Ishikawa (cell line): ENCODE measurements around the gene PJA2.

Experiments used
- CEBPB ChIP-seq: IDR thresholded peaks from 2 replicates; pipeline ENCODE4 v1.6.1; 2012
- CREB1 ChIP-seq: IDR thresholded peaks from 2 replicates; pipeline ENCODE4 v1.6.1; 2012; ENCODE audit warnings: low read depth
- EGR1 ChIP-seq: IDR thresholded peaks from 2 replicates; pipeline ENCODE4 v1.6.1; 2012
- EP300 ChIP-seq: IDR thresholded peaks from 2 replicates; pipeline ENCODE4 v1.6.1; 2012; ENCODE audit warnings: borderline replicate concordance
- FOXM1 ChIP-seq: IDR thresholded peaks from 2 replicates; pipeline ENCODE4 v1.6.1; 2012; ENCODE audit warnings: low read depth, borderline replicate concordance
- MAX ChIP-seq: IDR thresholded peaks from 2 replicates; pipeline ENCODE4 v1.6.1; 2012
- NFIC ChIP-seq: IDR thresholded peaks from 2 replicates; pipeline ENCODE4 v1.6.1; 2012
- RAD21 ChIP-seq: IDR thresholded peaks from 2 replicates; pipeline ENCODE4 v1.6.1; 2012; ENCODE audit warnings: low read depth
- REST ChIP-seq: IDR thresholded peaks from 2 replicates; pipeline ENCODE4 v1.6.1; 2012; ENCODE audit warnings: low read depth, mild to moderate bottlenecking
- TAF1 ChIP-seq: IDR thresholded peaks from 2 replicates; pipeline ENCODE4 v1.6.1; 2012; ENCODE audit warnings: low read depth, mild to moderate bottlenecking
- TCF12 ChIP-seq: IDR thresholded peaks from 2 replicates; pipeline ENCODE4 v1.6.1; 2012; ENCODE audit warnings: low read depth
- TEAD4 ChIP-seq: IDR thresholded peaks from 2 replicates; pipeline ENCODE4 v1.6.1; 2012
- YY1 ChIP-seq: IDR thresholded peaks from 2 replicates; pipeline ENCODE4 v1.6.1; 2012; ENCODE audit warnings: low read depth
- ZBTB7A ChIP-seq: IDR thresholded peaks from 2 replicates; pipeline ENCODE4 v1.6.1; 2012; ENCODE audit warnings: low read depth
- TF ChIP-seq, protein P1 (sequence below): IDR thresholded peaks from 2 replicates; pipeline ENCODE4 v1.6.1; 2012

PJA2 gene

GRCh38 chr5:109322694-109323093 lies 87.1 kb downstream of the PJA2 start:
- TF ChIP-seq MAX: no peak
- TF ChIP-seq REST: no peak
- TF ChIP-seq, protein P1, sequence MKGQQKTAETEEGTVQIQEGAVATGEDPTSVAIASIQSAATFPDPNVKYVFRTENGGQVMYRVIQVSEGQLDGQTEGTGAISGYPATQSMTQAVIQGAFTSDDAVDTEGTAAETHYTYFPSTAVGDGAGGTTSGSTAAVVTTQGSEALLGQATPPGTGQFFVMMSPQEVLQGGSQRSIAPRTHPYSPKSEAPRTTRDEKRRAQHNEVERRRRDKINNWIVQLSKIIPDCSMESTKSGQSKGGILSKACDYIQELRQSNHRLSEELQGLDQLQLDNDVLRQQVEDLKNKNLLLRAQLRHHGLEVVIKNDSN: no peak

GRCh38 chr5:109319351-109319750 lies 90.4 kb downstream of the PJA2 start:
- TF ChIP-seq CEBPB (no peak), MAX (no peak), TCF12 (no peak), TAF1 (no peak), EP300 (no peak), YY1 (no peak), REST (no peak), TEAD4 (no peak), EGR1 (no peak), NFIC (no peak), RAD21 (no peak)
- TF ChIP-seq, protein P1: no peak

DNA sequence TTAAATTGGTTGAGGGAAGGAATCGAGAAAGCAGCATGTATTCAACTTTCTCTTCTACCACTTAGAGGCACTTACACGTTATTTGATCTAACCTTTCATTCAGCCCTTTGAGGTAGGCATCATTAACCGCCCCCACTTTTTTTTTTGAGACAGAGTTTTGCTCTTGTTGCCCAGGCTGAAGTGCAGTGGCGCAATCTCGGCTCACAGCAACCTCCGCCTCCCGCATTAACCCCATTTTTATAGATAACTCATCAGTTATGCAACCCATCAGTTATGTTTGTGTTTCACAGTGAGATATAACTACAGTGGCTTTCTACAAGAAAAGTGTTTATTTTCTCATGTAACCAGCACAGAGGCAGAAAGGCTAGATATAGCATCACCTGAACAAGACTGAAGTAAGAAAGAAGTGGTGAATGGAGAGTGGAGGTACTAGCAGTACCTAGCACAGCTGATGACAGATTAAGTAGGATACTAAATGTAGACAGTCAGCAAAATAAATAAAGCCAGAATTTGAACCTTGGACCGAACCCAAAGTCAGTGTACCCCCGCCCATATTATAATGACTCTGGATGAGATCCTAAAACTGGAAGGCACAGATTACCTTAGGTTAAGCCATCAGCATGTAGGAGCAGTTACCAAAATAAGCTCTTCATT lies 91.2 kb downstream of the PJA2 start:
- TF ChIP-seq YY1: no peak
- no peak for TF ChIP-seq CREB1

DNA sequence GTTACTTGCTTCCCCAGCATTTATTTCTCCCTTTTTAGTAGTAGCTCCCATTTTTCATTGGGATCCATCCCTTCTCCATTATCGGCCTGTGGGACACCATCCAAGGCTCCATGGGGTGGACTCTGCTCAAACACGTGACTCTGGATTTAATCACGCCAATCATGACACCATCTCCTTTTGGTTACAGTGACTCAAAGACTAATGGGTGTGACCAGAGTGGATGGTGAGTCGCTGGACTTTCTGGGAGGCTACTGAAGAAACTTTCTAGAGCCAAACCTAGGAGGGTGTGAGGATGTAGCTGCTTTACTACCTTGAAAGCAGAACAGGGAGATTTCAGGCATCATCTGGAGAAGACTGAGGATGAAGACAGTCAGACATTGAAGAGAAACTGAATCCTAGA lies 93.1 kb downstream of the PJA2 start:
- TF ChIP-seq REST (no peak), TAF1 (no peak), YY1 (no peak), TEAD4 (no peak), CREB1 (no peak), EGR1 (no peak), CEBPB (no peak), NFIC (no peak), EP300 (no peak), TCF12 (no peak), ZBTB7A (no peak), MAX (no peak), RAD21 (no peak), FOXM1 (no peak)
- TF ChIP-seq, protein P1: no peak

GRCh38 chr5:109315245-109315644 lies 94.5 kb downstream of the PJA2 start:
- TF ChIP-seq TEAD4 (no peak), MAX (no peak), YY1 (no peak), FOXM1 (no peak), TCF12 (no peak), RAD21 (no peak), CEBPB (no peak), EGR1 (no peak)
